Measurements from ENCODE around the gene OR13J1. TPM values are rescaled to one million over a fixed set of nuclear protein-coding genes. Genes with fewer than 3 reads are reported as not detected.
"Not testable (repeated sequence)": the region's sequence is repeated elsewhere in the genome, so short reads cannot be mapped to it uniquely, and the experiment has no call there.

The OR13J1 gene
- total RNA-seq, 1 donor from 2014 or later: not detected

DNA sequence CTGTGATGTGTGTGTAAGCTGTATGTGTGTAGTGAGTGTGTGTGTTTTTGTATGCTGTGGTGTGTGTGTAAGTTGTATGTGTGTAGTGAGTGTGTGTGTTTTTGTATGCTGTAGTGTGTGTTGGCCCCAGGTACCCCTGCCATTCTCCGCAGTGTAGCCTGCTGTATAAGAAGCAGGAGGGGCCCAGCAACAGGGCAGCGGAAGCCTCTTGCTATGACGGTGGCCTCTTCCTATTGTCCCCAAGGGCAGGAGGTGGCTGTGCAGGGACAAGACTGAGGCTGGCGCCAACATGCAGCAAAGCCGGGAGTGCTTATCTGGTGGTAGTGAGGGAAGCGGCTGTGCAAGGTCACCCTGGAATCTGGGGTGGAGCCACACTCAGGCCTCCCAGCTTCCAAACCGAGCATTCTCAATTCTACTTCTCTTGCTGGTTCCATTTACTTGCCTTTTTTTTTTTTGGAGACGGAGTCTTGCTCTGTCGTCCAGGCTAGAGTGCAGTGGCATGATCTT is 44.2 kb upstream of the OR13J1 start:
- no peaks in the 10 kb centered on the region for H3K36me3 Mint-ChIP-seq (ENCODE audit: low read depth)
- no peak overlapping the region for H3K4me3 Mint-ChIP-seq
- H3K27ac Mint-ChIP-seq (ENCODE audit: unreplicated experiment): no peak overlapping the region
- H3K9me3 Mint-ChIP-seq: no peaks in the 10 kb centered on the region
- TF ChIP-seq, protein P1, sequence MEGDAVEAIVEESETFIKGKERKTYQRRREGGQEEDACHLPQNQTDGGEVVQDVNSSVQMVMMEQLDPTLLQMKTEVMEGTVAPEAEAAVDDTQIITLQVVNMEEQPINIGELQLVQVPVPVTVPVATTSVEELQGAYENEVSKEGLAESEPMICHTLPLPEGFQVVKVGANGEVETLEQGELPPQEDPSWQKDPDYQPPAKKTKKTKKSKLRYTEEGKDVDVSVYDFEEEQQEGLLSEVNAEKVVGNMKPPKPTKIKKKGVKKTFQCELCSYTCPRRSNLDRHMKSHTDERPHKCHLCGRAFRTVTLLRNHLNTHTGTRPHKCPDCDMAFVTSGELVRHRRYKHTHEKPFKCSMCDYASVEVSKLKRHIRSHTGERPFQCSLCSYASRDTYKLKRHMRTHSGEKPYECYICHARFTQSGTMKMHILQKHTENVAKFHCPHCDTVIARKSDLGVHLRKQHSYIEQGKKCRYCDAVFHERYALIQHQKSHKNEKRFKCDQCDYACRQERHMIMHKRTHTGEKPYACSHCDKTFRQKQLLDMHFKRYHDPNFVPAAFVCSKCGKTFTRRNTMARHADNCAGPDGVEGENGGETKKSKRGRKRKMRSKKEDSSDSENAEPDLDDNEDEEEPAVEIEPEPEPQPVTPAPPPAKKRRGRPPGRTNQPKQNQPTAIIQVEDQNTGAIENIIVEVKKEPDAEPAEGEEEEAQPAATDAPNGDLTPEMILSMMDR (conservative IDR thresholded peaks at IDR 0.05): no peak
- no peaks in the 10 kb centered on the region for H3K27me3 Mint-ChIP-seq (ENCODE audit: low read depth)
- H3K4me1 Mint-ChIP-seq: peaks cover 5% of the 10 kb centered on the region
- DNase-seq (ENCODE audit: low read depth, low spot score): peak; percentile 34

DNA sequence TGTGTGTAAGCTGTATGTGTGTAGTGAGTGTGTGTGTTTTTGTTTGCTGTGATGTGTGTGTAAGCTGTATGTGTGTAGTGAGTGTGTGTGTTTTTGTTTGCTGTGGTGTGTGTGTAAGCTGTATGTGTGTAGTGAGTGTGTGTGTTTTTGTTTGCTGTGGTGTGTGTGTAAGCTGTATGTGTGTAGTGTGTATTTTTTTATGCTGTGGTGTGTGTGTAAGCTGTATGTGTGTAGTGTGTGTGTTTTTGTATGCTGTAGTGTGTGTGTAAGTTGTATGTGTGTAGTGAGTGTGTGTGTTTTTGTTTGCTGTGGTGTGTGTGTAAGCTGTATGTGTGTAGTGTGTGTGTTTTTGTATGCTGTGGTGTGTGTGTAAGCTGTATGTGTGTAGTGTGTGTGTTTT is 43.2 kb upstream of the OR13J1 start:
- H3K36me3 Mint-ChIP-seq (ENCODE audit: low read depth); DNase-seq (ENCODE audit: low read depth, low spot score); H3K27me3 Mint-ChIP-seq (ENCODE audit: low read depth); H3K27ac Mint-ChIP-seq (ENCODE audit: unreplicated experiment); H3K9me3 Mint-ChIP-seq; H3K4me3 Mint-ChIP-seq: not testable (repeated sequence)
- peaks cover 13% of the 10 kb centered on the region for H3K4me1 Mint-ChIP-seq

DNA sequence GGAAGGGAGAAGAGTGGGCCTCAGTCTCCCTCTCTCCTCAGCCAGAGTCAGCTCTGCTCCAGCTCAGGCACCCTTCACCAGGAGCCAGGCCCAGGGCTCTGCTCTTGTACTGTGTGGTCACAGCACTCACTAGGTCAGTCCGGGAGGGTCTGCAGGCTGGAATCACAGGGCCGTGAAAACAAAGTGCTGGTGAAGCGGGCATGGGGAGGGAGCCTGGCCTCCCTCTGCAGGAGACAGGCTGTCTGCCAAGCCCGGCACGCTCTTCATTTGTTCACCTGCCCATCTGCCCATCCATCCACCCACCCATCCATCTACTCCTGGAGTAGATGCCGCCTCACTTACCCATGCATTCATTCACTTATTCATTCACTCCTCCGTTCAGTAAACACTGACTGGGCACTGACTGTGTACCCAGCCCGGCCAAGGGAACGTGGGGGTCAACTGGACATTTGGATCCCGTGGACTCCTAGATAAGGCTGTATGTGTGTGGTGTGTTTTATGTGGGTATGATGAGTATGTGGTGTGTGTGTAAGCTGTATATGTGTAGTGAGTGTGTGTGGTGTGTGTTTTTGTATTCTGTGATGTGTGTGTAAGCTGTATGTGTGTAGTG is 42.7 kb upstream of the OR13J1 start:
- TF ChIP-seq, protein P1 (conservative IDR thresholded peaks at IDR 0.05): no peak

DNA sequence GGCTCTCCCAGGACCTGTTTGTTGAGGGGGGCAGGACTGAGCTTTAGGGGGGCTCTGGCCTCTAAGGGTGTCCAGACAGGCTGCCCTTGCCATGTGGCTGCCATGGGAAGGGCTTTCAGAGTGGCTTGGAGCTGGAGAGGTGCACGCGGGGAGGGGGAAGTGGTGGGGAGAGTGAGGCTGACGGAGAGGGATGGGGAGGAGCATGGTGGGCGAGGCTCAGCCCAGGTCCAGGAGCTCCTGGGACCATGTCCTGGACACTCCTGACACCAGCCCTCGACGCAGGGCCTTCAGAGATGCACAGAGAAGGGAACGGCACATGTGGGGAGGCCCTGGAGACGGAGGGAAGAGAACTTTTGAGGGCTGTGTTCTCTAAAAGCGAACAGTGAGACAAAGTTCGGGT is 41.5 kb upstream of the OR13J1 start:
- peaks cover 30% of the 10 kb centered on the region for H3K4me1 Mint-ChIP-seq
- DNase-seq (ENCODE audit: low read depth, low spot score): no peak
- TF ChIP-seq, protein P1 (conservative IDR thresholded peaks at IDR 0.05): no peak
- H3K36me3 Mint-ChIP-seq (ENCODE audit: low read depth): no peaks in the 10 kb centered on the region
- H3K4me3 Mint-ChIP-seq: no peak overlapping the region
- peak overlapping the region; percentile 62 for H3K27ac Mint-ChIP-seq (ENCODE audit: unreplicated experiment)
- H3K27me3 Mint-ChIP-seq (ENCODE audit: low read depth): no peaks in the 10 kb centered on the region
- no peaks in the 10 kb centered on the region for H3K9me3 Mint-ChIP-seq

More for the DNA sequence above, 42.7 kb upstream of the OR13J1 start:
- Mint-ChIP-seq H3K4me3 (no peak overlapping the region), H3K36me3 (ENCODE audit: low read depth) (no peaks in the 10 kb centered on the region), H3K27me3 (ENCODE audit: low read depth) (no peaks in the 10 kb centered on the region), H3K27ac (ENCODE audit: unreplicated experiment) (no peak overlapping the region), H3K9me3 (no peaks in the 10 kb centered on the region), H3K4me1 (peaks cover 18% of the 10 kb centered on the region)
- DNase-seq (ENCODE audit: low read depth, low spot score): no peak

DNA sequence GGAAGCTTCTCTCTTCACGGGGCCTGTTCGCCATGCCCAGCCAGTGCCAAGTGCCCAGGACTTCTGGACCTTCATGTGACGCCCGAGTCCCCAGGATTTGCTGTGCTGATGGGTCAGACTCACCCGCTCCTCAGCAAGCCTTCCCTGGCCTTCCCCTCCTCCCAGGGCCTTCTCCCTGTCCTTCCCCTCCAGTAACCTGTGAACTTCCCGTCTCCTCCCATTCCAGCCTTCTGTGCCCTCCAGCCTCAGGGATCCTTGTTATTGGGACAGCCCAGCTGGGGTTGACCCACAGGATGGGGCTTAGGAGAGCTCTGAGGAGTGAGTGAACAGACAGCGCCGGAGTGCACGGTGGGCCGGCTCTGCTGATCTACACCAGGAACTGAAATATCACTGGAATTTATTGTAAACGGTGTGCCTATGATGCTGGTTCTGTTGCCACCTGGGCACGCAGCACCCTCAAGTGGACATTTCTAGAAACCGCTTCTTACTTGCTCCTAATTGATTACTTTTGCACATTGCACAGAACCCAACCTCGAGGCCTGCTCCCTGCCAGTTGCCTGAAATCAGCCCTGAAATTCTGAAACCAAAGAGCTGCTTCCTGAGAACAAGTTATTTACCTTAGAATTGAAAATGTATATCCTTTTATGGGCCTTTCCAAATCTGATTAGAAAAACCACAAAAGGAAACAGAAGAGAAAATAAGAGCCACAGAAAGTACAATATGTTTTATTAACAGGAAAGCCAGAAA is 40.6 kb upstream of the OR13J1 start:
- TF ChIP-seq, protein P1 (conservative IDR thresholded peaks at IDR 0.05): peak; percentile 52
- Mint-ChIP-seq H3K36me3 (ENCODE audit: low read depth) (no peaks in the 10 kb centered on the region), H3K9me3 (no peaks in the 10 kb centered on the region), H3K4me3 (no peak overlapping the region), H3K27ac (ENCODE audit: unreplicated experiment) (no peak overlapping the region), H3K27me3 (ENCODE audit: low read depth) (no peaks in the 10 kb centered on the region), H3K4me1 (peaks cover 32% of the 10 kb centered on the region)
- DNase-seq (ENCODE audit: low read depth, low spot score): no peak

Measured in neural crest cell (in vitro differentiated cells).